ENCODE data around the gene PTPRJ. TPM values are rescaled to one million over a fixed set of nuclear protein-coding genes. Genes with fewer than 3 reads are reported as not detected.
A peak's percentile ranks its signal among the peaks of the same experiment; 100 is the strongest.
"Not testable (repeated sequence)": the region's sequence is repeated elsewhere in the genome, so short reads cannot be mapped to it uniquely, and the experiment has no call there.

PTPRJ gene
- total RNA-seq, 1 donor from 2014 or later = 24.3 TPM

- Mint-ChIP-seq H3K4me3 (no peak overlapping the region), H3K36me3 (ENCODE audit: low read depth) (peaks cover 20% of the 10 kb centered on the region), H3K27ac (ENCODE audit: unreplicated experiment) (no peak overlapping the region), H3K27me3 (ENCODE audit: low read depth) (no peaks in the 10 kb centered on the region), H3K4me1 (peaks cover 12% of the 10 kb centered on the region), H3K9me3 (no peaks in the 10 kb centered on the region)
- TF ChIP-seq CTCF (conservative IDR thresholded peaks at IDR 0.05) = no peak
- DNase-seq (ENCODE audit: low read depth, low spot score) = no peak
These were observed 149.5 kb downstream of the PTPRJ start for GRCh38 chr11:48129697-48130395.

- DNase-seq (ENCODE audit: low read depth, low spot score) = no peak
- peaks cover 22% of the 10 kb centered on the region for H3K36me3 Mint-ChIP-seq (ENCODE audit: low read depth)
- no peak overlapping the region for H3K4me3 Mint-ChIP-seq
- no peaks in the 10 kb centered on the region for H3K27me3 Mint-ChIP-seq (ENCODE audit: low read depth)
- H3K27ac Mint-ChIP-seq (ENCODE audit: unreplicated experiment) = no peak overlapping the region
- TF ChIP-seq CTCF (conservative IDR thresholded peaks at IDR 0.05) = no peak
- H3K4me1 Mint-ChIP-seq = peaks cover 9% of the 10 kb centered on the region
- H3K9me3 Mint-ChIP-seq = no peaks in the 10 kb centered on the region
These were observed 154.0 kb downstream of the PTPRJ start for GRCh38 chr11:48134221-48134922.

- H3K4me1 Mint-ChIP-seq = peaks cover 30% of the 10 kb centered on the region
These were observed 157.9 kb downstream of the PTPRJ start for GRCh38 chr11:48138222-48138621.

GRCh38 chr11:48139896-48140295, 159.5 kb downstream of the PTPRJ start:
- not testable (repeated sequence) for H3K27me3 Mint-ChIP-seq (ENCODE audit: low read depth); H3K9me3 Mint-ChIP-seq; DNase-seq (ENCODE audit: low read depth, low spot score); H3K27ac Mint-ChIP-seq (ENCODE audit: unreplicated experiment); H3K4me3 Mint-ChIP-seq
- peaks cover 21% of the 10 kb centered on the region for H3K4me1 Mint-ChIP-seq
- peaks cover 35% of the 10 kb centered on the region for H3K36me3 Mint-ChIP-seq (ENCODE audit: low read depth)

More at GRCh38 chr11:48138222-48138621, 157.9 kb downstream of the PTPRJ start:
- peaks cover 29% of the 10 kb centered on the region for H3K36me3 Mint-ChIP-seq (ENCODE audit: low read depth)
- H3K27ac Mint-ChIP-seq (ENCODE audit: unreplicated experiment) = no peak overlapping the region
- no peaks in the 10 kb centered on the region for H3K9me3 Mint-ChIP-seq
- TF ChIP-seq CTCF (conservative IDR thresholded peaks at IDR 0.05) = no peak
- H3K27me3 Mint-ChIP-seq (ENCODE audit: low read depth) = no peaks in the 10 kb centered on the region
- no peak for DNase-seq (ENCODE audit: low read depth, low spot score)
- no peak overlapping the region for H3K4me3 Mint-ChIP-seq

- H3K4me3 Mint-ChIP-seq = no peak overlapping the region
- H3K27me3 Mint-ChIP-seq (ENCODE audit: low read depth) = no peaks in the 10 kb centered on the region
- no peaks in the 10 kb centered on the region for H3K9me3 Mint-ChIP-seq
- H3K36me3 Mint-ChIP-seq (ENCODE audit: low read depth) = peaks cover 33% of the 10 kb centered on the region
- peaks cover 21% of the 10 kb centered on the region for H3K4me1 Mint-ChIP-seq
- H3K27ac Mint-ChIP-seq (ENCODE audit: unreplicated experiment) = peak overlapping the region; percentile 97
- DNase-seq (ENCODE audit: low read depth, low spot score) = no peak
- TF ChIP-seq CTCF (conservative IDR thresholded peaks at IDR 0.05) = no peak
These were observed 161.2 kb downstream of the PTPRJ start for GRCh38 chr11:48141475-48142122.
